HEK293T (cell line): ENCODE data around the gene NTSR1.

ENCODE experiments used
- ARNT ChIP-seq: fragments of 450-650 bp; IDR thresholded peaks from 2 replicates; pipeline ENCODE4 v1.6.1; 2017; ENCODE audit warnings: mild to moderate bottlenecking
- BHLHE40 ChIP-seq: fragments of 450-650 bp; IDR thresholded peaks from 2 replicates; pipeline ENCODE4 v1.6.1; 2016; ENCODE audit warnings: mild to moderate bottlenecking, moderate library complexity, borderline replicate concordance
- CTBP1 ChIP-seq: fragments of 450-650 bp; IDR thresholded peaks from 2 replicates; pipeline ENCODE4 v1.6.1; 2016; ENCODE audit warnings: borderline replicate concordance
- FOXA1 ChIP-seq: fragments of 450-650 bp; IDR thresholded peaks from 2 replicates; pipeline ENCODE4 v1.6.1; 2016; ENCODE audit warnings: mild to moderate bottlenecking
- FOXK2 ChIP-seq: fragments of 450-650 bp; IDR thresholded peaks from 2 replicates; pipeline ENCODE4 v1.6.1; 2016; ENCODE audit warnings: mild to moderate bottlenecking
- FOXM1 ChIP-seq: fragments of 450-650 bp; IDR thresholded peaks from 2 replicates; pipeline ENCODE4 v1.6.1; 2017; ENCODE audit warnings: mild to moderate bottlenecking, borderline replicate concordance
- HDGF ChIP-seq: fragments of 450-650 bp; IDR thresholded peaks from 2 replicates; pipeline ENCODE4 v1.6.1; 2017; ENCODE audit warnings: antibody characterized with exemption, borderline replicate concordance
- LEF1 ChIP-seq: fragments of 450-650 bp; IDR thresholded peaks from 2 replicates; pipeline ENCODE4 v1.6.1; 2017; ENCODE audit warnings: mild to moderate bottlenecking, borderline replicate concordance
- NFRKB ChIP-seq: fragments of 450-650 bp; IDR thresholded peaks from 2 replicates; pipeline ENCODE4 v1.6.1; 2016; ENCODE audit warnings: mild to moderate bottlenecking, moderate library complexity
- PKNOX1 ChIP-seq: fragments of 450-650 bp; IDR thresholded peaks from 2 replicates; pipeline ENCODE4 v1.6.1; 2016
- SP1 ChIP-seq: fragments of 450-650 bp; IDR thresholded peaks from 2 replicates; pipeline ENCODE4 v1.6.1; 2017
- SUZ12 ChIP-seq: fragments of 450-650 bp; IDR thresholded peaks from 2 replicates; pipeline ENCODE4 v1.6.1; 2016; ENCODE audit warnings: mild to moderate bottlenecking
- TARDBP ChIP-seq: fragments of 450-650 bp; IDR thresholded peaks from 2 replicates; pipeline ENCODE4 v1.6.1; 2016

DNA sequence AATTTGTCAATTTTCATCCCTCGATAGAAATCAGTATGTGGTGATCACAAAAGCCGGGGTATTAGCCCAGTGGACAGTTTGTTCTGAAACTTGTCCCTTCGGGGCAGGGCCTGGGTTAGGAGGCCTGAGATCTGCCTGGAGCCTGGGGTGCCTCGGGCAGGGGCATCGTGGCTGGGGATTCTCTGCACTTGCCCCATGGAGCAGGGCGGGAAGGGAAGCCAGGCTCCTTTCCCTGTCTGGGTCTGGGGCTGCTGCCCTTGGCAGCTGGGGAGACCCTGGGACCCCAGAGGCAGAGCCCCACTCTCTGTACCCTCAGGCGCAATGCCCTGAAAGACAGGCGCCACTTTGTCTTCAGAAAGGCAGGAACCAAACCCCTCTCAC, 27.4 kb downstream of the NTSR1 start:
- TF ChIP-seq SP1 (no peak), SUZ12 (no peak), PKNOX1 (no peak), FOXM1 (no peak), LEF1 (no peak), CTBP1 (no peak), HDGF (no peak), ARNT (no peak), FOXK2 (no peak), NFRKB (no peak), TARDBP (no peak), FOXA1 (no peak), BHLHE40 (no peak)
